ENCODE data around the gene MRPL53.

Gene MRPL53

DNA sequence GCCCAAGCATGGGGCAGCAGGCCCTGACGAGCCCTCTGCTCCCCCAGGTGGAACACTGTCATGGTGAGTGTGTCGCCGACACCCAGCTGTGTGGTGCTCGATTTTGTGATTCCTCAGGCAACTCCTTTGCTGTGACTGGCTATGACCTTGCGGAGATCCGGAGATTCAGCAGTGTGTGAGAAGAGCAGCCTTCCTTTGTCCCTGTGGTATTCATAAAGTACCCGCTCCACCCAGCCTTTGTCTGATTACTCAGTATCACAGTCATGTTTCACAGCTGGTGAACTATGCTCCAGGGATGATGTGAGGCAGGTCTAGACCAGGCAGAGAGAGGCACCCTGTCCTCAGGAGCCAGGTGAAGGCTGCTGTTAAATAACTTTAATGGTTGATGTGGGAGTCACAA is 47.0 kb downstream of the MRPL53 start:
- no peak for DNase-seq

DNA sequence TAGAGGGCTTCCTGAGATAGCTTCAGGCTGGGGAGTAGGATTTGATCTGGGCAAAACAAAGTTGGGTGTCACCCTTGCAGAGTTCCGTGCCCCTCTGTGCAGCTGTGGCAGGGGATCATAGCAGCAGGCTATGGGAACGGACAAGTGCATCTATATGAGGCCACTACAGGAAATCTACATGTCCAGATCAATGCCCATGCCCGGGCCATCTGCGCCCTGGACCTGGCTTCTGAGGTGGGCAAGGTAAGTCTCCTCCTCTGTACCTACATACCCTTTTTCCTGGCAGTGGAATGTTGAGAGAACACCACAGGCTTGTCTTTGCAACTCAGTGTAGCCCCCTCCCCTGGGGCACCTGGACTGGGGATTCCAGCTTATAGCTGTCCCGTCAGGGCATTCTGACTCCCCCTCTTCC is 47.5 kb downstream of the MRPL53 start:
- DNase-seq: no peak

DNA sequence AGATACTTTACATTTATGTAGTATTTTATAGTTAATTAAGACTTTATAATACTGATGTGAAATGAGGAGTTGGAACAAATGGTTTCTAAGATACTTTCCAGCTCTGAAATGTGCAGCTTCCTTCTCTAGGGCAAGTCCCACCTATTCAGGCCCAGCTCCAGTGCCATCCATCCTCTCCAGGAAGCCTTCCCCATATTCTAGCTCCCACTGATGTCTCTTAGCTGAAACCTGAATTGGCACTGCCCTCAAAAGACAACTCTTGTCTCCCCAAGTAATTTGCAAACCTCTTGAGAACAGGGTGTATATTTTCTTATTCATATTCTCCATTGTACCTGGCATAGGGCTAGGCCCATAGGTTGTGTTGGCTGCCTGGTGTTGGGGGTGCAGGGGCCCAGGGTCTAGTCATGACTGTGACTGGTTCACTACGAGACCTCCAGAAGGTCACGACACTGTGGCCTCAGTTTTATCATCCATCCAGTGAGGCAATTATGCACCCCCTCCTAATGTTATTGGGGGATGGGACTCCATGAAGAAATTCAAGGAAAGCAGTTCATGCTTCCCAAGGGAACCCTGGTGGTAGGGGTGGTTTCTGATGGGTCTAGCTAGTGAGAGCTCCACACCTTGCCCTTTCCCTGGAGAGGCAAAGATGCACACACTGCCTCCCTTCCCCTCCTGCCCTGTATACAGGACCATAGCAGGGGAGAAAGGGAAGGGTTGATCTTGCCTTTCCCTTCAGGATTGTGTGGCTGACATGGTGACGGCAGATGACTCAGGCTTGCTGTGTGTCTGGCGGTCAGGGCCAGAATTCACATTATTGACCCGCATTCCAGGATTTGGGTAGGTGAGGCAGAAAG is 48.1 kb downstream of the MRPL53 start:
- DNase-seq: no peak

DNA sequence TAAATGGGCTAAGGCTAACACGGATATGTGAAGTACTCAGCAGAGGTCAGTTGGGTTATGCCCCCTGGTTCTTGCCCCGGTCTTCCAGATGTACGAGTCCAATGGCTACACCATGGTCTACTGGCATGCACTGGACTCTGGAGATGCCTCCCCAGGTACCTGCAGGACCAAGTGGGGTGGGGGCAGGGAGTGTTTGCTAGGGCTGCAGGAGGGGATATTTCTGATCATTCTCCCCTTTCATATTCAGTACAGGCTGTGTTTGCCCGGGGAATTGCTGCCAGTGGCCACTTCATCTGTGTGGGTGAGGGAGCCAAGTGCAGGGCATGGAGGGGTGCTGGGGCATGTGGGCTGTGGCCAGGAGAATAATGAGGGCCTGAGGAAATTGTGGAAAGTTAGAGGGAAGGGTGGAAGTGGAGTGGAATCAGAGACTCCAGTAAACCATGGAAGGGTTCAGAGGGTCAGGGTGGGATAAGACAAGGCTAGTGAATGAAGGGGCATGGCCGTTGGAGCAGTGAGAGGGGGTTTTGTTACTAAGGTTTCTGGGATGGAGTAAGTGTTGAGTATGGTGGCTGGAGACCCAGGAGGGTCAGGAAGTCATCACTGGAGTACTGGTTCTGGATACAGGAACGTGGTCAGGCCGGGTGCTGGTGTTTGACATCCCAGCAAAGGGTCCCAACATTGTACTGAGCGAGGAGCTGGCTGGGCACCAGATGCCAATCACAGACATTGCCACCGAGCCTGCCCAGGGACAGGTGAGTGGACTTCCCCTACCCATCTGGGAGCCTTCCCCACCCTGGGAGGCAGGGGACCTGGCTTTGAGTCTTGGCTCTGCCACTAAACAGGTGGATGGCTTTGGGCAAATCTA is 49.0 kb downstream of the MRPL53 start:
- DNase-seq: no peak
